ENCODE data around the gene ANKRD23. TPM values are rescaled to one million over a fixed set of nuclear protein-coding genes. Genes with fewer than 3 reads are reported as not detected.

ANKRD23 gene
- total and polyA plus RNA-seq, 2 of the 4 experiments (the other 2 are of a cell fraction), result 0.54 to 1.5 TPM

- H4K20me1 ChIP-seq (ENCODE audit: insufficient read depth, low read length), result no peaks in the 10 kb centered on the region
- H3K18ac ChIP-seq (ENCODE audit: low read depth, low read length), result no peak overlapping the region
- peaks cover 13% of the 10 kb centered on the region for H3K9me1 ChIP-seq (ENCODE audit: insufficient read depth, low read length)
- H3K27me3 ChIP-seq (ENCODE audit: control insufficient read depth, insufficient read depth, low read length), result no peaks in the 10 kb centered on the region; the same call in 1 of the 2 replicates
- H3K56ac ChIP-seq (ENCODE audit: extremely low read depth, insufficient read depth, low read length), result no peak overlapping the region
- H2BK20ac ChIP-seq (ENCODE audit: low read depth, low read length), result no peak overlapping the region
- H2BK120ac ChIP-seq (ENCODE audit: low read depth, low read length), result peak overlapping the region; percentile 2; the same call in 1 of the 2 replicates
- no peak overlapping the region for H3K9ac ChIP-seq (ENCODE audit: low read depth, low read length)
- H2BK15ac ChIP-seq (ENCODE audit: low read depth, low read length), result no peak overlapping the region
- H2AK9ac ChIP-seq (replicated peaks; ENCODE audit: low read depth, low read length, poor library complexity), result peak overlapping the region; percentile 23
- H3K4me3 ChIP-seq (ENCODE audit: insufficient read depth, low read depth, low read length), result no peak overlapping the region
- ATAC-seq (ENCODE audit: low read depth) (no peak), DNase-seq (no peak)
- H2AFZ ChIP-seq (replicated peaks; ENCODE audit: low read length, poor library complexity), result peak overlapping the region; percentile 64
- intact Hi-C loops (cut with micrococcal nuclease), result no loop called here
- H3K36me3 ChIP-seq (ENCODE audit: control insufficient read depth, insufficient read depth, low read length), result no peaks in the 10 kb centered on the region
- H3K23ac ChIP-seq (ENCODE audit: low read depth, low read length), result no peak overlapping the region
- CTCF ChIA-PET, result interaction anchor here (0.6 to 1.5 kb wide), 2 partner anchors 31 to 1485 kb away, joined by 3 to 4 read pairs; partner anchors contain the start of gene ANKRD39
- no peak overlapping the region for H4K91ac ChIP-seq (ENCODE audit: insufficient read depth, low read depth, low read length)
- H3K4me1 ChIP-seq (ENCODE audit: control insufficient read depth, insufficient read depth, low read length), result peaks cover 14% of the 10 kb centered on the region
- no peak overlapping the region for H2BK5ac ChIP-seq (ENCODE audit: low read depth, low read length, poor library complexity, severe bottlenecking)
- no peaks in the 10 kb centered on the region for H3K79me1 ChIP-seq (ENCODE audit: low read depth in 1 of 2, low read length in 2 of 2)
- BruUV-seq (replicated peaks), result no TSS peak
- 80% methylated on average over 3 of the region's 12 CpGs; no CpG with 5 or more reads in 1 of the 2 experiments for WGBS, 2 experiments (ENCODE audit: extremely low coverage in 2 of 2, insufficient read length in 1 of 2)
- H2AK5ac ChIP-seq (ENCODE audit: low read depth, low read length), result peak overlapping the region; percentile 26; the same call in 1 of the 2 replicates
- no peak overlapping the region for H3K27ac ChIP-seq (ENCODE audit: insufficient read depth, low read length)
- no peak overlapping the region for H3K4me2 ChIP-seq (ENCODE audit: low read depth, low read length)
- no peak overlapping the region; the same call in 1 of the 2 replicates for H3K14ac ChIP-seq (replicated peaks; ENCODE audit: low read depth, low read length)
- dilution Hi-C loops (cut with HindIII; ENCODE audit: low sequenced_read_pairs, unreplicated experiment), result no loop called here
- H3K4ac ChIP-seq (ENCODE audit: low read depth, low read length), result no peak overlapping the region
- H3K9me3 ChIP-seq (ENCODE audit: control insufficient read depth, insufficient read depth, low read length), result no peaks in the 10 kb centered on the region
- TF ChIP-seq, protein P1, sequence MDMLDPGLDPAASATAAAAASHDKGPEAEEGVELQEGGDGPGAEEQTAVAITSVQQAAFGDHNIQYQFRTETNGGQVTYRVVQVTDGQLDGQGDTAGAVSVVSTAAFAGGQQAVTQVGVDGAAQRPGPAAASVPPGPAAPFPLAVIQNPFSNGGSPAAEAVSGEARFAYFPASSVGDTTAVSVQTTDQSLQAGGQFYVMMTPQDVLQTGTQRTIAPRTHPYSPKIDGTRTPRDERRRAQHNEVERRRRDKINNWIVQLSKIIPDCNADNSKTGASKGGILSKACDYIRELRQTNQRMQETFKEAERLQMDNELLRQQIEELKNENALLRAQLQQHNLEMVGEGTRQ (IDR thresholded peaks at IDR 0.05; ENCODE audit: low read depth, low read length), result no peak
- TF ChIP-seq MAFK (IDR thresholded peaks at IDR 0.05; ENCODE audit: low read depth, low read length) (no peak), POLR2A (IDR thresholded peaks at IDR 0.05; ENCODE audit: low read depth, low read length) (no peak)
- POLR2A ChIA-PET (ENCODE audit: unreplicated experiment), result interaction anchor here (0.6 kb wide), 1 partner anchor 48 kb away, joined by 6 read pairs; no protein-coding TSS in a partner anchor
- no peak overlapping the region; the same call in 1 of the 2 replicates for H4K5ac ChIP-seq (ENCODE audit: low read depth, low read length)
- in situ Hi-C loops (cut with MboI; ENCODE audit: low sequenced_read_pairs), result no loop called here
- H4K8ac ChIP-seq (ENCODE audit: low read depth in 2 of 2, low read length in 2 of 2), result peak overlapping the region in 1 of 2 experiments; percentile 25; a peak in 2 of 4 replicates
Observed at GRCh38 chr2:96888072-96889011, 44.5 kb upstream of the ANKRD23 start.

Data from IMR-90 (cell line).